ENCODE measurements around the gene KCNA5.

The KCNA5 gene

DNA sequence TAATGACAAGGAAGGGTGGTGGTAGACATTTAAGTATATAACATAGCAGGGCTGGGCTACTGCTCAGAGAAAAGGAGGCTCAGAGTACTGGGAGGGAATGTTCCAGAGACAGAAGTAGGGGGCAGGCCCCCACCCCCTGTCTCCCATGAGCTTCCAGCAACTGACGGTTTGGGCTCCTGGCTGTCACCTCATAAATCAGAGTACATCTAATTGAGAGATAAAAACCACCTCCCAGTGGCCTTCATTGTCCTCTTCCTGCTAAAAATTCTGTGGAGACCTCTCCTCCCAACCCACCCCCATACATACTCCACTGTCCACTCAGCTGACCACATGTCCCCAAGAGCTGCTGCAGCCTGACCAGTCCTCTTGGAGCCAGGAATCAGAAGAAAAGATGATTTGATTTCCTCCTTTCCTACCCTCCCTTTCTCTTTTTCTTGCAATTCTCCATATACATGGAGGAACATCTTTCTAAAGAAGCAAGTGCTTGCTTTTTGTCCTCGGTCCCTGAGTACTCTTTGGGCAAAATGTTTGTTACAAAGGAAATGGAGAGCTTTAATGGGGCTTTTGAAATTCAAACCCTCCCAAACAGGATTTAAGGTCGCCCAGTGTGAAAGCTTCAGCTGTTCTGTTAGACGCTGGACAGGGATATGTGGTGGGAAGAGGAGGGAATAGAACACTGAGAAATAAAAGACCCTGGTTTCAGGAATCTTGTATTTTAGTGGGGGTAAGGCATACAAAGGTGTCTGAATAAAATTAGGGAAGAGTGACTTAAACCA lies 16.4 kb upstream of the KCNA5 start:
- no peak for DNase-seq

GRCh38 chr12:5030066-5030465 lies 13.6 kb upstream of the KCNA5 start:
- DNase-seq: no peak

GRCh38 chr12:5031242-5031641 lies 12.4 kb upstream of the KCNA5 start:
- no peak for DNase-seq

DNA sequence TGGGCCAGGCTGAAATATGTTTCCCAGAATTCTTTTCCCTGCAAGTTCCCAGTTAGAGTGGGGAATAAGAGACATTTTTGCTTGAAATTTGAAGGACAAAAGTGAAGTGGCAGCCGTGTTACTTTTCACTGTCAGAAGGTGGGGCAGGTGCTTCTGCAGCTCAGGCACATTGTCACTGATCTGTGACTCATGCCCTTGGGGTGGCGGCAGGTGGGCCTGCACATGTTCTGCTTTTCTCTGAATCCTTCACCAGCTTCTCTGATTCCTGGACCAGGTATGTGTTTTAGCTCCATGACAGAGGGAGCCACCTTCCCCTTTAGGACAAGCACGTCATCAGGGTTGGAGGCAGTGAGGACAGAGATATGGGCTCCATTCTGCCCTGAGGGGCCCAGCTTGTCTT lies 11.7 kb upstream of the KCNA5 start:
- no peak for DNase-seq

GRCh38 chr12:5032821-5033220 lies 10.9 kb upstream of the KCNA5 start:
- no peak for DNase-seq

- no peak for DNase-seq
Measured at GRCh38 chr12:5033883-5034282, 9.8 kb upstream of the KCNA5 start.

- no peak for DNase-seq
Measured at GRCh38 chr12:5034603-5035002, 9.1 kb upstream of the KCNA5 start.

DNA sequence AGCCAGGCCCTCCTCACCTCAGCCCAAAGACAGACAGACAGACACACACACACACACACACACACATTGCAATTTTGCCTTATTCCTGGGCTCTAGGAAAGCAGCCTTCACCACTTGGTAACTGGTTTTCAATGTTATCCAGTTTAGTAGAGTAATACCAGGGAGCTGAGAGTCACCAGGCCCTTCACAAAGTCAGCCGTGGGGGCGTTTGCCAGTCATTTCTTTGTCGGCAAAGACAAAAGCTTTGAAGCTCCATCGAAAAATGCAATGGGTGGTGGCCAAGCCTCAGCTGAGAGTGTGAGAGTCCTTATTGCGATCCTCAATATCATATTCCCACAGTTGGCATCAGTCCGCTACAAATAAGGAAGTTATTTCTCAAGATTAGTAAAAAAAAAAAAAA lies 8.1 kb upstream of the KCNA5 start:
- no peak for DNase-seq

- DNase-seq: no peak
Measured at GRCh38 chr12:5036031-5036430, 7.6 kb upstream of the KCNA5 start.

- no peak for DNase-seq
Measured at GRCh38 chr12:5037795-5038357, 5.8 kb upstream of the KCNA5 start.

GRCh38 chr12:5038781-5039311 lies 4.8 kb upstream of the KCNA5 start:
- no peak for DNase-seq

DNA sequence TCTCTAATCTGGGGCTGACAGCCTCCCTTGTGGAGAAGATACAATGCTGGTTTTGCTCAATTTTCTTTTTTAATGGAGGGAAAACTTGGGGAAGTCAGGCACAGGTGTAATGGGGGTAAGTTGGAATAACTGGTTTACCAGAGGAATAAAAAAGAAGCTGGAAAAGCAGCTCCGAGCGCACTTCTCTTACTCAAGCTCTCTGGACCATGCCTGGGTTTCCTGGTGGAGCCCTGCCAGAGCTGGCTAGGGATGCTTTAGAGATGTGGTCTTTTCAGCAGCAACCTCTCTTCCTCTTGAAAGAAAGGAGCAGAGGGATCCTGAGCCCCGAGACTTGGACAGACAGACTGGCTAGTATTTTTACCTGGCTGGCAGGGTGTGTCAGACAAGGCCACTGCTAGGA lies 3.9 kb upstream of the KCNA5 start:
- no peak for DNase-seq

DNA sequence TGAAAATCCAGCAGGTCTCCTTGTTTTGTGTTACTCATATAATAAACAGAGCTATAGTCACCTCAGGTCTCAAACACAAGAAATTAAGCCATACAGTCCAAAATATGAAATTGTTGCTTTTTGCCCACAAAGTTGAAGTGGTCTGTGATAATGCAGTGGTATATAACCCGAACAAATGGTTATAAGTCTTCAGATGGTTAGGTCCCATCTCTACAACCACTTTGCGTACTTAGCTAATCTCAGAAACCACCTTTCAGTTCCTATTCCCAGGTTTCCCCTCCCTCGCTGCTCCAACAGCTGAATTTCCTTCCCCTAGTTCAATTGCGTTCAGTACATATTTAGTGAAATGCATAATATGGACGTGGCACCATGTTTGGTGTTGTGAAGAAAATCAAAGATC lies 3.3 kb upstream of the KCNA5 start:
- no peak for DNase-seq

DNA sequence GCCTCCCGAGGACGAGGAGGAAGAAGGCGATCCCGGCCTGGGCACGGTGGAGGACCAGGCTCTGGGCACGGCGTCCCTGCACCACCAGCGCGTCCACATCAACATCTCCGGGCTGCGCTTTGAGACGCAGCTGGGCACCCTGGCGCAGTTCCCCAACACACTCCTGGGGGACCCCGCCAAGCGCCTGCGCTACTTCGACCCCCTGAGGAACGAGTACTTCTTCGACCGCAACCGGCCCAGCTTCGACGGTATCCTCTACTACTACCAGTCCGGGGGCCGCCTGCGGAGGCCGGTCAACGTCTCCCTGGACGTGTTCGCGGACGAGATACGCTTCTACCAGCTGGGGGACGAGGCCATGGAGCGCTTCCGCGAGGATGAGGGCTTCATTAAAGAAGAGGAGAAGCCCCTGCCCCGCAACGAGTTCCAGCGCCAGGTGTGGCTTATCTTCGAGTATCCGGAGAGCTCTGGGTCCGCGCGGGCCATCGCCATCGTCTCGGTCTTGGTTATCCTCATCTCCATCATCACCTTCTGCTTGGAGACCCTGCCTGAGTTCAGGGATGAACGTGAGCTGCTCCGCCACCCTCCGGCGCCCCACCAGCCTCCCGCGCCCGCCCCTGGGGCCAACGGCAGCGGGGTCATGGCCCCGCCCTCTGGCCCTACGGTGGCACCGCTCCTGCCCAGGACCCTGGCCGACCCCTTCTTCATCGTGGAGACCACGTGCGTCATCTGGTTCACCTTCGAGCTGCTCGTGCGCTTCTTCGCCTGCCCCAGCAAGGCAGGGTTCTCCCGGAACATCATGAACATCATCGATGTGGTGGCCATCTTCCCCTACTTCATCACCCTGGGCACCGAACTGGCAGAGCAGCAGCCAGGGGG lies 979 bp downstream of the KCNA5 start:
- DNase-seq: no peak

DNA sequence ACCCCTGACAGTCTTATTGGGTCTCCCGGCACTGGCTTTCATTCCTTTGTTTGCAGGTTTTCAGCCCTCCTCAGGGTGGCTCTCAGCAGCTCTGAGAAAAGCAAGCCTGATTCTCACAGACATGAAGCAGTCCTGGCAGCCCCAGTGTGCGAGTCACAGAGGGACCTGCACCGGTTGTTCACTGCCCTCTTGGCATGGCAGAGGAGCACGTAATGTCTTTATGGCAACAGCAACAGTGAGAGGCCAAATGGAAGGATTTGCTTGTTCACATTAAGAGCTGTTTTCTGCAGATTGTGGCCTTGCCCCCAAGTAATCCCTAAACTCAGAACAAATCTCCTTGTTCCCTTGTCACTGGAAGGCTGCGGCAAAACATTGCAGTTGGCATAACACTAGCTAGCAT lies 3.4 kb downstream of the KCNA5 start:
- no peak for DNase-seq

DNA sequence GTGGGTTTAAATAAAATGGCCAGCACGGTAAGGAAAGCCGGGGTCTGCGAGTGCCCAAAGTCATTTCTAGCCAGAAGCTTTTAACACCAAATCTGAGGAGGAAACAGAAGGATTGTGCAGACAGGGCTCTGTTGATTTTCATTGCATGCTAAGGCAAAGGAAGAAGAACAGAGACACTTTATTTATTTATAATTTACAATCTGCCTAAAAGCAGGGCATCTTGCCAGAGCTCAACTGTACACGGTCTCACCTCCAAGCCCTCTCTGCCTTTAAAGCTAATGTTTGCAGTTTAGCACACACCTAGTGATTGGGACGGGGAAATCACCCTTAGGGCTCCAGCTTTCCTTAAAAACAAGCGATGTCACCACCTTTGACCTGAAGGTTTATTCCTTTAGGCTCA lies 4.0 kb downstream of the KCNA5 start:
- DNase-seq: no peak

- DNase-seq: no peak
Measured at GRCh38 chr12:5050542-5050941, 6.9 kb downstream of the KCNA5 start.

- DNase-seq: no peak
Measured at GRCh38 chr12:5051334-5051733, 7.7 kb downstream of the KCNA5 start.

DNA sequence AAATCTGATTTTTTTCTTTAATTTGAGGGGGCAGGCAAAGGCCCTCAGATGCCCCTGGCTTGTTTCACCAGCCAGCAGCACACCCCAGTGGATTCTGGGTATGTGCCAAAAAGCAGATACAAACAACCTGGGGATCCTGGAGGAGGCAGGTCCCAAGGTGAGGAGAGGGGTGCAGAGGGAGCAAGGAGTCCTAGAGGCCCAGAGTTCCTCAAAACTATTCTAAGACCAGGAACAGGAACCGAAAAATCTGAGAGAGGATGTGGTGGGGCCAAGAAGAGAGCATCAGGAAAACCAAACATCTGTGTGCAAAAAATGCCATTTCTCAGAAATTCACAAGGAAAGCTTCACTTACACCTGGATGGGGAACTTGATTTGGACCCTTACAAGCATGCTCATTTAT lies 8.2 kb downstream of the KCNA5 start:
- no peak for DNase-seq

DNA sequence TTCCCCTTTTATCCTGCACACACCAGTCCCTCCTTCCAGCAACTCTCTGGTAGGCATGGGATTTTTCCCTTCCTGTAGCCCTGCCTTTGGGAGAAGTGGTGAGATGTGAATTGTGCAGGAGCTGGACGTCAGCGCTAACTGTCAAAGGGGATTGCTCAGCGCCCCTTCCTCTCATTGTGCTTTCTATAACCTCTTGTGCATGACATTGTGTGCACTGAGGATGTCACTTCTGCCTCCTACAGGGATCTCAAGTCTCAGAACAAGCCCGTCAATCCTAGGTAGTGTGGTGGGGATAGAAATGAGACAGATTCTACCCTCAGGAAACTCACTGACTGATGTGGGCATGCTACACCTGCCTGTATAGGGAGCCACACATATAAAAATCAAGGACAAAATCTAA lies 8.7 kb downstream of the KCNA5 start:
- no peak for DNase-seq

DNA sequence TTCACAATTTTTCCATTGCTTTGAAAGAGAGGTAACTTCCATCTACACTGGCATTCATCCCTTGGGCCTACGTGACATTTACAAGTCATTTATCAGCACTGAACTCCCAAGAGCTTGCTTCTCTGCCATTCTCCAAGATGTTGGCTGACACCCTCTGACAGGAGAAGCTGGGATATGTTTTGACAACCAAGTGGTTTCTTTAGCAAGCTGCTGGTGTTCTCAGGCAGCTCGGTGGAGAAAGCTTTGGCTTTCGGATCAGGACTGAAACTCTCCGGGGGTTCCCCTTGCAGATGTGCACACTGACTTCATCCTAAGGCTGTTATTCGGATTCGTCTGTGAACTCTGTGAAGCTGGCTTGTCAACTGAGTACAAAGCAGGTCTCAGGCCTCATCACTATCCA lies 15.7 kb downstream of the KCNA5 start:
- no peak for DNase-seq

DNA sequence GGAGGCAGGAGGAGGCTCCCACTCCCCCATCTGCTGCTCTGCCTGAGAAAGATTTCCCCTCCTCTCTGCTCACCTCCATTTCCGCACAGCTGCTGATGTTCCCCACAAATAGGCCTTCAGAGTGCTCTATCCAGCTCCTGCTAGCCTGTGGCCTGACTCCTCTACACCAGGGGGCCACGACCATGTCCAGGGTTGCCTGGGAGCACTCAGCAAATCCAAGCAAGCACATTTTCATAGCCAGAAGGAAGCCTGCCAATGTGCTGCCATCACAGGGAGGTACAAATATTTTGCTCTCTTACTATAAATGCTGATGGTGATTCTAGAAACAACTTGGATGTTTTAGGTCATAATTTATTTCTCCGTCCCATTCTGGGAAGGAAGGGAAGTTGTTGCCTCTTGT lies 17.3 kb downstream of the KCNA5 start:
- no peak for DNase-seq

DNA sequence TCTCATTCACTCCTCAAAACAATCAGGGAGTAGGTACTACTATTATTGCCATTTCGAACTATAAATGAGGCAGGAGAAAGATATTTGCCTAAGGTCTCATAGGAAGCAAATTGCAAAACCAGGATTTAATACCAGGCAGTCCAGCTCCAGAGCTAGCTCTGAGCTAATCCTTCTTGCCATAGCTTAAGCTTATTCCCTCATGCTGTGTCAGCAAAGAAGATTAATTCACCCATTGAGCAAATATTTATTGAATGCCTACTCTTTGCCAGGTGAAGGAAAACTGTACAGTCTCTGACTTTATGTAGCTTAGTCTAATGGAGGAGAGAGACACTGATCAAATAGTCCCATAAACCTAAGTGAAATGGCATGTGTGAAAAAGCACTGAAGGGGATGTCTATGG lies 19.5 kb downstream of the KCNA5 start:
- no peak for DNase-seq

Measured in activated naive CD4-positive, alpha-beta T cell treated with Interleukin-2 at 50 U/mL for 16 hours (primary cell).